CD4-positive, alpha-beta T cell (primary cell): ENCODE results near the gene TEX261. TPM values are rescaled to one million over a fixed set of nuclear protein-coding genes. Genes with fewer than 3 reads are reported as not detected.

ENCODE experiments used
- ATAC-seq: fragments of 200-7000 bp; cut with Tn5 transposase; one replicate; pipeline ENCODE4 v1.10.0; 2022; ENCODE audit warnings: mild to moderate bottlenecking; ENCODE audit not compliant: poor library complexity
- CTCF ChIA-PET: fragments of 350-600 bp; sonication (Branson Sonifier 250); formaldehyde crosslinking; loops from one replicate; lab custom pipeline; 2021; ENCODE audit warnings: antibody characterized with exemption, inconsistent platforms; lab: Charles Lee
- POLR2A ChIA-PET: fragments of 350-600 bp; sonication (Branson Sonifier 250); formaldehyde crosslinking; loops from one replicate; lab custom pipeline; 2021; ENCODE audit warnings: antibody characterized with exemption, inconsistent platforms; lab: Charles Lee
- DNase-seq, 14 experiments: peaks; one replicate each; pipeline ENCODE4 v3.0.0-alpha.2; 2013 to 2020; ENCODE audit warnings: mixed read lengths in 2 of 14
- H3K27ac ChIP-seq, 2 donors: one replicate each; pipeline versions ENCODE4 v1.5.1 to v1.7.0; 2013; ENCODE audit warnings: low read length in 2 of 2, low read depth in 1 of 2, mild to moderate bottlenecking in 1 of 2
- H3K27me3 ChIP-seq, 2 experiments: 1 replicate in 1 of 2; 2 replicates in 1 of 2; pipeline versions ENCODE4 v1.6.1 to v1.7.0; 2013; ENCODE audit warnings: low read length in 2 of 2, control low read depth in 1 of 2, mild to moderate bottlenecking in 1 of 2, moderate library complexity in 1 of 2; ENCODE audit not compliant: insufficient read depth in 2 of 2, control insufficient read depth in 1 of 2
- H3K36me3 ChIP-seq: one replicate; pipeline ENCODE4 v1.6.1; 2013; ENCODE audit warnings: low read length, control low read depth; ENCODE audit not compliant: insufficient read depth
- H3K4me1 ChIP-seq: one replicate; pipeline ENCODE4 v1.6.1; 2013; ENCODE audit warnings: low read length, control low read depth; ENCODE audit not compliant: insufficient read depth
- H3K4me3 ChIP-seq: one replicate; pipeline ENCODE4 v1.5.1; 2013; ENCODE audit warnings: mild to moderate bottlenecking, low read length, moderate library complexity
- H3K9me3 ChIP-seq, 2 experiments: 1 replicate in 1 of 2; 2 replicates in 1 of 2; pipeline versions ENCODE4 v1.6.1 to v1.7.0; 2013; ENCODE audit warnings: low read length in 2 of 2, mild to moderate bottlenecking in 2 of 2, control low read depth in 1 of 2, moderate library complexity in 1 of 2; ENCODE audit not compliant: control insufficient read depth in 1 of 2, insufficient read depth in 1 of 2
- H3K27ac Mint-ChIP-seq: one replicate; pipeline ENCODE4 v1.8.0; 2020; ENCODE audit warnings: mixed read lengths
- H3K27me3 Mint-ChIP-seq: one replicate; pipeline ENCODE4 v1.8.0; 2021; ENCODE audit warnings: mixed read lengths
- H3K36me3 Mint-ChIP-seq: one replicate; pipeline ENCODE4 v1.8.0; 2021; ENCODE audit warnings: low read depth, mixed read lengths
- H3K4me1 Mint-ChIP-seq: one replicate; pipeline ENCODE4 v1.8.0; 2021; ENCODE audit warnings: low read depth, mixed read lengths
- H3K4me3 Mint-ChIP-seq: one replicate; pipeline ENCODE4 v1.8.0; 2020; ENCODE audit warnings: mild to moderate bottlenecking, mixed read lengths
- H3K9me3 Mint-ChIP-seq: one replicate; pipeline ENCODE4 v1.8.0; 2020; ENCODE audit warnings: mixed read lengths
- intact Hi-C, 2 experiments: fragments of 100-400 bp; cut with DNase I in 1 of 2; cut with micrococcal nuclease in 1 of 2; formaldehyde crosslinking; loops; one replicate each; pipeline versions ENCODE4 v1.15.1 to v1.9.0; 2023 to 2025; cut with DNase I, micrococcal nuclease
- total RNA-seq, 174 experiments: library from RNA in 2 of 174; stranded (reverse) in 2 of 174; gene quantifications; one replicate each; pipeline ENCODE4 v1.2.3 and lab custom pipeline; 2021 to 2026
- TF ChIP-seq, protein P1 (sequence below): fragments of 200-600 bp; IDR thresholded peaks from one replicate; pipeline ENCODE4 v1.8.0; 2022; ENCODE audit warnings: antibody characterized with exemption, mild to moderate bottlenecking

The TEX261 gene
- total RNA-seq, 2 experiments from 2014 or later: 26.8 to 34.0 TPM

DNA sequence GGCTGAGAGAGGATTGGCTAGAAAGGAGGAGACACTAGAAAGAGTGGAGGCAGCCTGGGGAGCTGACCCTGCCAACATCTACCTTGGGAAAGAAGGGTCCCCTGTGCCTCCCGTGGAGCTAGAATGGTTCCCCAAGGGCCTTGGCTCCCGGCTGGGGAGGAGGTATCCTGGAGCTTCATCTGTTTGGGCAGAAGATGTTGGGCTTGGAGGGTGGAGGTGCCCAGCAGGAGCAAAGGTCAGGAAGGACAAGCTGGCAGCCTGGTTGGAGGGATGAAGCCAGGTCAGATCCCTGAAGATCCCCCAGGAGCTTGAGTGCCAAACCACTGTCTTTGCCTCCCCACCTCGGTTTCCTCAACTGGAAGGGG, 56.1 kb downstream of the TEX261 start:
- CTCF ChIA-PET: interaction anchor here (1.1 kb wide), 1 partner anchor 10 kb away, joined by 3 read pairs; no protein-coding TSS in a partner anchor
- DNase-seq (peak in 1 of 14 experiments; percentile 12), ATAC-seq (no peak)
- H3K36me3 ChIP-seq: no peaks in the 10 kb centered on the region
- Mint-ChIP-seq H3K36me3 (no peaks in the 10 kb centered on the region), H3K9me3 (no peaks in the 10 kb centered on the region), H3K4me3 (no peak overlapping the region), H3K27me3 (peaks cover 21% of the 10 kb centered on the region), H3K4me1 (no peaks in the 10 kb centered on the region), H3K27ac (no peak overlapping the region)
- H3K4me1 ChIP-seq: no peaks in the 10 kb centered on the region
- TF ChIP-seq, protein P1, sequence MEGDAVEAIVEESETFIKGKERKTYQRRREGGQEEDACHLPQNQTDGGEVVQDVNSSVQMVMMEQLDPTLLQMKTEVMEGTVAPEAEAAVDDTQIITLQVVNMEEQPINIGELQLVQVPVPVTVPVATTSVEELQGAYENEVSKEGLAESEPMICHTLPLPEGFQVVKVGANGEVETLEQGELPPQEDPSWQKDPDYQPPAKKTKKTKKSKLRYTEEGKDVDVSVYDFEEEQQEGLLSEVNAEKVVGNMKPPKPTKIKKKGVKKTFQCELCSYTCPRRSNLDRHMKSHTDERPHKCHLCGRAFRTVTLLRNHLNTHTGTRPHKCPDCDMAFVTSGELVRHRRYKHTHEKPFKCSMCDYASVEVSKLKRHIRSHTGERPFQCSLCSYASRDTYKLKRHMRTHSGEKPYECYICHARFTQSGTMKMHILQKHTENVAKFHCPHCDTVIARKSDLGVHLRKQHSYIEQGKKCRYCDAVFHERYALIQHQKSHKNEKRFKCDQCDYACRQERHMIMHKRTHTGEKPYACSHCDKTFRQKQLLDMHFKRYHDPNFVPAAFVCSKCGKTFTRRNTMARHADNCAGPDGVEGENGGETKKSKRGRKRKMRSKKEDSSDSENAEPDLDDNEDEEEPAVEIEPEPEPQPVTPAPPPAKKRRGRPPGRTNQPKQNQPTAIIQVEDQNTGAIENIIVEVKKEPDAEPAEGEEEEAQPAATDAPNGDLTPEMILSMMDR: no peak
- intact Hi-C loops: no loop called here
- no peak overlapping the region for H3K27ac ChIP-seq
- peaks cover 0 to 2% of the 10 kb centered on the region in 2 experiments for H3K27me3 ChIP-seq
- POLR2A ChIA-PET: no interaction called here
- no peak overlapping the region for H3K4me3 ChIP-seq
- H3K9me3 ChIP-seq: no peaks in the 10 kb centered on the region

DNA sequence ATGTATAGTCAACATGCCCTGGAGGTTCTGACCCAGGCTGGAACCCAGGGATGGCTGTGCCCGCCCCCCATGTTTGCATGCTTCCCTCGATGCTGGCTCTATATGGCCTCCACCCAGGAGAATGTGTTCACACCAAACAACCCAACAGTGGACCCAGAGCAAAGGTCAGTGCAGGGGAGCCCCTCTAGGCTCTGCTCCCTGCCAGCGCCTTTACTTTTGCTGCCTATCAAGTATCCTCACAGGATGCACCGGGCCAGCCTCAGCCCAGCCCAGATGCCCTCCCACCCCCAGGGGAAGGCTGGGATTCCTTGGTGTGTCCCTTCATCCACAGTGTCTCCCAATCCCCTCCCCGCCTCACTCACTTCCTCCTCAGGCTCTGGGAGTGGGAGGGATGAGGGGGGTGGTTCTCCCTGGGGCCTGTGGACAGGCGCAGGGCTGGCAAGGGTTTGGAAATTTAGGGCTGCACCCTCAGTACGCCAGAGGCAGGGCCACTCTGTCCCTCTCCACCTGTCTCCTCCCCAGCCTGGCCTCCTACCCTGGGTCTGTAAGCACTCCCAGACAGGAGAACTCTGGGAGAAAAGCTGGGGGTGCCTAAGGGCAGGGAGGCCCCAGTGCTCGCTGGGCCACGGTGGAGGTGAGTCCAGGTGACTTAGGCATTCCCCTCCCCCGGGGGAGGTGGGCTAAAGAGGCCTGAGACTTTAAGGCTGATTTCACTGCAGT, 56.6 kb downstream of the TEX261 start:
- H3K4me1 Mint-ChIP-seq: no peaks in the 10 kb centered on the region
- intact Hi-C loops: no loop called here
- no peak for ATAC-seq
- Histone ChIP-seq H3K27me3 (peaks cover 0 to 2% of the 10 kb centered on the region in 2 experiments), H3K4me1 (no peaks in the 10 kb centered on the region), H3K9me3 (no peaks in the 10 kb centered on the region), H3K4me3 (no peak overlapping the region), H3K27ac (no peak overlapping the region), H3K36me3 (no peaks in the 10 kb centered on the region)
- TF ChIP-seq, protein P1: no peak
- CTCF ChIA-PET: interaction anchor here (1.1 kb wide), 1 partner anchor 10 kb away, joined by 3 read pairs; no protein-coding TSS in a partner anchor
- H3K4me3 Mint-ChIP-seq: no peak overlapping the region
- POLR2A ChIA-PET: no interaction called here
- H3K27me3 Mint-ChIP-seq: peaks cover 21% of the 10 kb centered on the region
- peak in 1 of 14 experiments; percentile 29 for DNase-seq
- H3K27ac Mint-ChIP-seq: no peak overlapping the region
- no peaks in the 10 kb centered on the region for H3K36me3 Mint-ChIP-seq
- H3K9me3 Mint-ChIP-seq: no peaks in the 10 kb centered on the region

DNA sequence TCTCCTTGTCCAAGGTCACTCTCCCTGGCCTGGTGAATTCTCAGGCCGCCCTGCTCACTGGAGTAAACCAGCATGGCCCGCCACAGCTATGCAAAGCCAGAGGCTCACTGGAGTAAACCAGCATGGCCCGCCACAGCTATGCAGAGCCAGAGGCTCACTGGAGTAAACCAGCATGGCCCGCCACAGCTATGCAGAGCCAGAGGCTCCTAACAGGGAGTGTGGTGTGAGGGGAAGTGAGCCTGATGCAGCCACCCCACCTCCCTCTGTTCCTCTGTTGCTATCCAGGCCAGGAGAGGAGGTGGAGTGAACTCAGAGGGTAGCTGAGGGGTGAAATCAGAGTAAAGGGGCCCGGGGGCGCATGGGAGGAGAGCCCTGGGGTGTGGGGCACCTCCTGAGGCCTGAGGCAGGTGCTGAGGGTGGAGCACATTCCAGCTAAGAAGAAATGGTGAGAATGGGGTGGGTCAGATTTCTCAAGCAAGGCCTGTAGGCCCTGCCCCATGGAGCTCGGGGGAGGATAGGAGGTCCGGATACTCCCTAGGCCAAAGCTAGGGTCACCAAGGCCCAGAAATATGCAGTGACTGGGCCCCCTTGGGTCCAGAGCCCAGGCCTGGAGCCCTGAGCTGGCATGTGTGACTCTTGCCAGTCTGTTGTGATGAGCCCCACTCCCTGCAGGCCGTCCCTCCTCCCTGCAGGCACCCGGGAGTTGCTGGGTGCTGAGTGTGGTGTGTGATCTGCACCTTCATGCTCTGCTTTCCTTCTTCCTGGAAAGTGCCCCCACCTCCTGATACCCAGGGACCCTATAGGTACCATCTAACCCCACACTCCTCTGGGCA, 57.5 kb downstream of the TEX261 start:
- Histone ChIP-seq H3K9me3 (no peaks in the 10 kb centered on the region), H3K36me3 (no peaks in the 10 kb centered on the region), H3K27ac (no peak overlapping the region), H3K27me3 (peaks cover 0 to 2% of the 10 kb centered on the region in 2 experiments), H3K4me3 (no peak overlapping the region), H3K4me1 (no peaks in the 10 kb centered on the region)
- TF ChIP-seq, protein P1: no peak
- Mint-ChIP-seq H3K4me1 (no peaks in the 10 kb centered on the region), H3K27ac (no peak overlapping the region), H3K4me3 (no peak overlapping the region), H3K9me3 (no peaks in the 10 kb centered on the region), H3K36me3 (no peaks in the 10 kb centered on the region), H3K27me3 (peaks cover 22% of the 10 kb centered on the region)
- POLR2A ChIA-PET: no interaction called here
- DNase-seq (peak in 1 of 14 experiments; percentile 19), ATAC-seq (no peak)
- intact Hi-C loops: no loop called here
- CTCF ChIA-PET: no interaction called here
